GM23248 (cell line): ENCODE data around the gene ESAM. TPM values are rescaled to one million over a fixed set of nuclear protein-coding genes. Genes with fewer than 3 reads are reported as not detected.
A peak's percentile ranks its signal among the peaks of the same experiment; 100 is the strongest.

Experiments used
- DNase-seq: peaks from one replicate; pipeline ENCODE4 v3.0.0-alpha.2; 2015
- H2AFZ ChIP-seq: fragments of 200-600 bp; sonication (generic); 2 replicates; pipeline ENCODE4 v1.6.1; 2016; ENCODE audit warnings: antibody characterized with exemption
- H3F3A ChIP-seq: fragments of 200-600 bp; sonication (generic); 2 replicates; pipeline ENCODE4 v1.6.1; 2016; ENCODE audit warnings: mild to moderate bottlenecking, antibody characterized with exemption, mixed run types; ENCODE audit not compliant: insufficient read depth
- H3K27ac ChIP-seq: fragments of 200-600 bp; sonication (generic); 2 replicates; pipeline ENCODE4 v1.5.1; 2016; ENCODE audit warnings: mild to moderate bottlenecking
- H3K27me3 ChIP-seq: fragments of 200-600 bp; sonication (generic); replicated peaks from 2 replicates; pipeline ENCODE4 v1.6.1; 2016; ENCODE audit warnings: mild to moderate bottlenecking; ENCODE audit not compliant: insufficient read depth
- H3K36me3 ChIP-seq: fragments of 200-600 bp; sonication (generic); 2 replicates; pipeline ENCODE4 v1.6.1; 2016; ENCODE audit warnings: low read depth, mild to moderate bottlenecking
- H3K4me1 ChIP-seq: fragments of 200-600 bp; sonication (generic); 2 replicates; pipeline ENCODE4 v1.6.1; 2016; ENCODE audit warnings: mild to moderate bottlenecking; ENCODE audit not compliant: insufficient read depth
- H3K4me2 ChIP-seq: fragments of 200-600 bp; sonication (generic); one replicate; pipeline ENCODE4 v1.6.1; 2016; ENCODE audit warnings: mild to moderate bottlenecking; ENCODE audit not compliant: unreplicated experiment
- H3K4me3 ChIP-seq: fragments of 200-600 bp; sonication (generic); 2 replicates; pipeline ENCODE4 v1.5.1; 2016; ENCODE audit warnings: mild to moderate bottlenecking
- H3K79me2 ChIP-seq: fragments of 200-600 bp; sonication (generic); 2 replicates; pipeline ENCODE4 v1.6.1; 2016; ENCODE audit warnings: mild to moderate bottlenecking; ENCODE audit not compliant: insufficient read depth
- H3K9ac ChIP-seq: fragments of 200-600 bp; sonication (generic); 2 replicates; pipeline ENCODE4 v1.6.1; 2016; ENCODE audit warnings: mild to moderate bottlenecking
- H3K9me2 ChIP-seq: fragments of 200-600 bp; sonication (generic); 2 replicates; pipeline ENCODE4 v1.6.1; 2016; ENCODE audit warnings: mixed run types, mild to moderate bottlenecking, moderate library complexity; ENCODE audit not compliant: insufficient read depth
- H3K9me3 ChIP-seq: fragments of 200-600 bp; sonication (generic); one replicate; pipeline ENCODE4 v1.6.1; 2017; ENCODE audit warnings: low read depth
- H4K20me1 ChIP-seq: fragments of 200-600 bp; sonication (generic); 2 replicates; pipeline ENCODE4 v1.6.0; 2016; ENCODE audit not compliant: insufficient read depth
- EZH2 ChIP-seq: fragments of 200-600 bp; sonication (generic); IDR thresholded peaks from 2 replicates; pipeline ENCODE4 v1.6.1; 2018; ENCODE audit warnings: antibody characterized with exemption, mild to moderate bottlenecking; ENCODE audit not compliant: insufficient read depth, poor library complexity, severe bottlenecking
- EZH2phosphoT487 ChIP-seq: fragments of 200-600 bp; sonication (generic); IDR thresholded peaks from 2 replicates; pipeline ENCODE4 v1.6.1; 2018; ENCODE audit warnings: antibody characterized with exemption, moderate library complexity, mild to moderate bottlenecking, low read depth; ENCODE audit not compliant: insufficient read depth
- WGBS, 2 experiments: methylation state at CpG; one replicate each; pipeline ENCODE4 v1.1.6; 2015 to 2017; ENCODE audit warnings: low lambda C conversion rate in 2 of 2, low coverage in 1 of 2; ENCODE audit errors: missing lambda C conversion rate in 2 of 2; 5-methylcytosine and 5-hydroxymethylcytosine counted together
- in situ Hi-C: fragments of 300-500 bp; cut with MboI; formaldehyde crosslinking; loops from 2 replicates; pipeline ENCODE4 v1.15.0; 2020
- polyA plus RNA-seq: library from polyadenylated mRNA; unstranded; fragments of >200 nt; fragmentation: Nextera tagmentation; extraction: Ambion mirVana; gene quantifications from 2 replicates; pipeline ENCODE4 v1.2.1, GENCODE V29; 2016
- total RNA-seq: library from RNA; depleted of rRNA; stranded (reverse); fragments of >200 nt; shearing (Covaris generic); gene quantifications from 2 replicates; pipeline ENCODE4 v1.2.3, GENCODE V29; 2014

The ESAM gene
- total and polyA plus RNA-seq, 2 experiments from 2014 or later, result not detected

DNA sequence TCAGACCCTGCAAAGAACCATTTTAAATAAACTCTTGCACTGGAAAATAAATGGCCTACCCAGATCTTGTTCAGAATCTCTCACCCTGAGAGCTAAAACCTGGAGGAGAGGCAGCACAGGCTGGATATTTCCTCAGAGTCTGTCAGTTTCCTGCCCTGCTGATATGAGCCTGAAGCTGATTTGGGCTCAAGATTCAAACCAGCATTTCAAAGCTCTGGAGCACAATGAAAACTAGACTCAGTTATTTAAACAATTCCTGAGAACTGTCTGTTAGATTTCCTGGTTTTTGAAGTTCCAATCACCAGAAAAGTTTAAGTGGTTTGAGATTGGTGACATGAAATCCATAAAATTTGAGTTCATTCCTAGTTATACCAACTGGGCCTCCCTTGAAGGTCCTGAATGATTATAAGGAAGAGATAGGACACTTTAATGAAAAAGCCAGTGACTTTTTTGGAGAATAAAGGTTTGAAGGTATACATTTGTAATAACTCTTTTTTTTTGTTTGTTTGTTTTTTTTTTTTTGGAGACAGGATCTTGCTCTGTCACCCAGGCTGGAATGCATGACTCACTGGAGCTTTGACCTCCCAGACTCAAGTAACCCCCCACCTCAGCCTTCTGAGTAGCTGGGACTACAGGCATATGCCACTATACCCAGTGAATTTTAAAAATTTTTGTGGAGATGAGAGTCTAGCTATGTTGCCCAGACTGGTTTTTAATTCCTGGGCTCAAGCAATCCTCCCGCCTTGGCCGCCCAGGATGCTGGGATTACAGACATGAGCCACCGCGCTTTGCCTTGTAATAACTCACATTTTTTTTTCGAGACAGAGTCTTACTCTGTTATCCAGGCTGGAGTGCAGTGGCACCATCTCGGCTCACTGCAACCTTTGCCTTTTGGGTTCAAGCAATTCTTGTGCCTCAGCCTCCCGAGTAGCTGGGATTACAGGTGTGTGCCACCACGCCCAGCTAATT, 8.0 kb upstream of the ESAM start:
- H3K4me3 ChIP-seq, result no peak overlapping the region
- no peaks in the 10 kb centered on the region for H3K9me3 ChIP-seq
- H3K4me2 ChIP-seq, result no peak overlapping the region
- H3K9ac ChIP-seq, result no peak overlapping the region
- H3K27me3 ChIP-seq, result no peaks in the 10 kb centered on the region
- peaks cover 19% of the 10 kb centered on the region for H3K36me3 ChIP-seq
- no peak overlapping the region for H3K27ac ChIP-seq
- H3K4me1 ChIP-seq, result peaks cover 10% of the 10 kb centered on the region
- peak; percentile 68 for DNase-seq
- peaks cover 5% of the 10 kb centered on the region; the same call in 1 of the 2 replicates for H3K79me2 ChIP-seq
- in situ Hi-C loops, result loop anchor here (10.0 kb wide), 1 partner anchor 95 kb away; the partner anchor contains the start of genes SIAE and SPA17
- WGBS, 2 experiments, result 93 to 95% methylated on average over 8 of the region's 8 CpGs
- no peaks in the 10 kb centered on the region for H3K9me2 ChIP-seq
- TF ChIP-seq EZH2phosphoT487 (no peak), EZH2 (no peak)
- peaks cover 4% of the 10 kb centered on the region; the same call in 1 of the 2 replicates for H4K20me1 ChIP-seq
- H2AFZ ChIP-seq, result no peak overlapping the region
- 0 out of 2 replicates have a peak, but pooled peaks cover 15% of the 10 kb centered on the region for H3F3A ChIP-seq

DNA sequence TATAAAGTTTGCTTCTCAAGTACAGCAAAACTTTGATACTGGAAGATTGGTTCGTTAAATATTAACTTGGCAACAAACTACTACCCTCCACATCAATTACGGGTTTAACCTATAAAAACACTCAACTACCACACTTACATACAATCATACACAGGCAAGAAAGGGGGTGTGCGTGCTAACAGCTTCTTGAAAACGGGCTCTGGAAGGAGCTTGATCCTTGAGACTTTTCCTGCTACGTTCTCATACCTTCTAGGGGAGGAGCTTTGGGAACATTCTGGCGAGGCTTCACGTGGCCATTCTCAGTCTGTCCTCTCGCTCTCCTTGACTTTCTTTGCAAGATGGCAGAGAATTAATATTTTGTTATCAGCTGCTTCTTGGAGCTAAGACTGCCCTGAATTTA, 6.8 kb upstream of the ESAM start:
- no peak overlapping the region for H3K4me2 ChIP-seq
- no peak overlapping the region for H3K4me3 ChIP-seq
- H3K27me3 ChIP-seq, result no peaks in the 10 kb centered on the region
- 0 out of 2 replicates have a peak, but pooled peaks cover 15% of the 10 kb centered on the region for H3F3A ChIP-seq
- no peak overlapping the region for H2AFZ ChIP-seq
- H3K79me2 ChIP-seq, result no peaks in the 10 kb centered on the region
- H3K4me1 ChIP-seq, result peaks cover 10% of the 10 kb centered on the region
- 93 to 94% methylated on average over 8 of the region's 8 CpGs for WGBS, 2 experiments
- TF ChIP-seq EZH2phosphoT487 (no peak), EZH2 (no peak)
- in situ Hi-C loops, result loop anchor here (10.0 kb wide), 1 partner anchor 94 kb away; the partner anchor contains the start of genes SIAE and SPA17
- DNase-seq, result no peak
- peaks cover 4% of the 10 kb centered on the region; the same call in 1 of the 2 replicates for H4K20me1 ChIP-seq
- H3K27ac ChIP-seq, result no peak overlapping the region
- peaks cover 19% of the 10 kb centered on the region for H3K36me3 ChIP-seq
- H3K9me2 ChIP-seq, result no peaks in the 10 kb centered on the region
- no peaks in the 10 kb centered on the region for H3K9me3 ChIP-seq
- no peak overlapping the region for H3K9ac ChIP-seq

DNA sequence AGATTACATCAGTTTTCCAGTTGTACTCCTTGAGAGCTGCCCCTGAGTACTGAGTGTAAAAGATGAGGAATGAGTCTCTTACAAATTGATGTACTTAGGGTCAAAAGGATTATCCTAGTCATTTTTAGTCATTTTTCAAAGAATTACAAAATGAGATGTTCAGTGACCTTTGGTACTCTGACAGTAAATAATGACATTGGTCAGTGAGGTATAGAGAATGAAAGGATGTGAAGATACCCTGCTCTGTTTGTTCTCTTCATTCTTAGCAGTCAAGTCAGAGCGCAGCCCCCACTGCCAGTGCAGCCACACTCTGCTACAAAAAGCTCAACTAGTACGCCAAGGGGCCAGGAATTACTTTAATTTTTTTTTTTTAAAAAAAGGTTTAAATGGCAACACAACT, 4.1 kb upstream of the ESAM start:
- no peaks in the 10 kb centered on the region for H3K9me2 ChIP-seq
- H3K4me2 ChIP-seq, result no peak overlapping the region
- peaks cover 9% of the 10 kb centered on the region for H3K36me3 ChIP-seq
- no peak overlapping the region for H2AFZ ChIP-seq
- in situ Hi-C loops, result loop anchor here (10.0 kb wide), 1 partner anchor 91 kb away; the partner anchor contains the start of genes SIAE and SPA17
- 86 to 99% methylated on average over 2 of the region's 2 CpGs for whole genome bisulfite sequencing, 2 experiments
- no peak overlapping the region for H3K27ac ChIP-seq
- no peak for DNase-seq
- H3F3A ChIP-seq, result 0 out of 2 replicates have a peak, but pooled peaks cover 11% of the 10 kb centered on the region
- no peaks in the 10 kb centered on the region for H3K79me2 ChIP-seq
- peaks cover 10% of the 10 kb centered on the region for H3K4me1 ChIP-seq
- peaks cover 13% of the 10 kb centered on the region for H3K27me3 ChIP-seq
- no peak for TF ChIP-seq EZH2
- TF ChIP-seq EZH2phosphoT487, result no peak
- no peak overlapping the region for H3K4me3 ChIP-seq
- H4K20me1 ChIP-seq, result peaks cover 4% of the 10 kb centered on the region; the same call in 1 of the 2 replicates
- no peak overlapping the region for H3K9ac ChIP-seq
- no peaks in the 10 kb centered on the region for H3K9me3 ChIP-seq

DNA sequence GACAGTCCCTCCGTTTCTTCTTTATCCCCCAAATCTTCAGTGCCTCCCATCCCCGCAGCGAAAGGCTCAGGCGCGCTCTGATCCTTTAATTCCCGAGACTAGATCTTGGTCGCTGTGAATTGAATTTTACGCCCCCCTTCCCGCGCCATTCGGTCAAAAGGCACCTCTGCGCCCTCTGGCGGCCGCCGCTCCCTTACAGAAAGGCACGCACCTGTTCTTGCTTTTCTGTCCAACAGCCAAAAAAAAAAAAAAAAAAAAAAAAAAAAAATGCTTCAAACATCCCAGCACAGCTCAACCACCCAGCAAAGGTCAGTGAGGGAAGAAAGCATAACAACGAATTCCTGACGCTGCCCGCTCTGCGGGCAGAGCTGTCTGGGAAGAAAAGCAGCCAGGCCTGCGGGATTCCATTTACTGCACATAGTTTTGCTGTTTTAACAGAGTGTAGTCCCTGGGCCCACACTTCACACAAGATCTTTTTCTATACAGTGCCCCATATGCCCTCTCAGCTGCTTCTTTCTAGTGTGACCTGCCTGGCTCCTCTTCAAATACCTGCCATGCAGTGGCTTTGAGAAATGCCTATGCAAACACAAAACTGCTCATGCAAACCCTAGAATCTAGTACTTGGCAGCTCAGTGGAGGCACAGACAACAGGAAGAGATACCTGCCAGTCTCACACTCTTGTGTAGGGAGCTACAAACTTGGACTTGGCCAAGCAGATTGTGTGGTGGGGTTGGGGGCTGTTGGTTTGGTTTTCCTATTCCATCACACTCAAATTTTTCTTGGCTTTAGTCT, 1.3 kb upstream of the ESAM start:
- H3K4me1 ChIP-seq, result peaks cover 7% of the 10 kb centered on the region; the same call in 1 of the 2 replicates
- in situ Hi-C loops, result loop anchor here (10.0 kb wide), 1 partner anchor 89 kb away; the partner anchor contains the start of genes SIAE and SPA17
- H3K79me2 ChIP-seq, result no peaks in the 10 kb centered on the region

More for the DNA sequence above, 1.3 kb upstream of the ESAM start:
- TF ChIP-seq EZH2 (no peak), EZH2phosphoT487 (no peak)
- peak overlapping the region; percentile 34; the same call in 1 of the 2 replicates for H2AFZ ChIP-seq
- WGBS, 2 experiments, result 13 to 14% methylated on average over 20 to 21 of the region's 21 CpGs
- peak overlapping the region; percentile 79 for H3K4me2 ChIP-seq
- H3F3A ChIP-seq, result no peaks in the 10 kb centered on the region
- H3K4me3 ChIP-seq, result peak overlapping the region; percentile 68
- H3K9ac ChIP-seq, result peak overlapping the region; percentile 11; the same call in 1 of the 2 replicates
- H3K9me3 ChIP-seq, result no peaks in the 10 kb centered on the region
- DNase-seq, result peak; percentile 71
- H3K36me3 ChIP-seq, result peaks cover 9% of the 10 kb centered on the region
- peaks cover 37% of the 10 kb centered on the region for H3K27me3 ChIP-seq
- H3K27ac ChIP-seq, result no peak overlapping the region
- H3K9me2 ChIP-seq, result no peaks in the 10 kb centered on the region
- 0 out of 2 replicates have a peak, but pooled peaks cover 4% of the 10 kb centered on the region for H4K20me1 ChIP-seq
